Spleen (tissue), 7 donors: ENCODE measurements around the gene CBLN3.

Experiments
- POLR2A ChIP-seq, 3 donors: fragments of 450-650 bp; IDR thresholded peaks; one replicate each; pipeline ENCODE4 v1.5.1; 2017; ENCODE audit warnings: antibody characterized with exemption in 3 of 3, mild to moderate bottlenecking in 1 of 3
- TF ChIP-seq, protein P1 (sequence below), 11 experiments: fragments of 200-600 bp in 7 of 11; fragments of 450-650 bp in 4 of 11; sonication (generic) in 4 of 11; IDR thresholded peaks in 8 of 11; conservative IDR thresholded peaks in 3 of 11; 1 replicate in 7 of 11; 2 replicates in 4 of 11; pipeline versions ENCODE4 v1.4.0 to v1.8.0; 2016 to 2021; ENCODE audit warnings: antibody characterized with exemption in 11 of 11, inconsistent platforms in 4 of 11, mild to moderate bottlenecking in 1 of 11
- donor health status: DM: no; HTN: no; CAD: no; lungs with moderate emphysema.
- donor health status: DM: no; HTN: no; CAD: no.
- donor health status: DM: no; HTN: no; CAD: no.

DNA sequence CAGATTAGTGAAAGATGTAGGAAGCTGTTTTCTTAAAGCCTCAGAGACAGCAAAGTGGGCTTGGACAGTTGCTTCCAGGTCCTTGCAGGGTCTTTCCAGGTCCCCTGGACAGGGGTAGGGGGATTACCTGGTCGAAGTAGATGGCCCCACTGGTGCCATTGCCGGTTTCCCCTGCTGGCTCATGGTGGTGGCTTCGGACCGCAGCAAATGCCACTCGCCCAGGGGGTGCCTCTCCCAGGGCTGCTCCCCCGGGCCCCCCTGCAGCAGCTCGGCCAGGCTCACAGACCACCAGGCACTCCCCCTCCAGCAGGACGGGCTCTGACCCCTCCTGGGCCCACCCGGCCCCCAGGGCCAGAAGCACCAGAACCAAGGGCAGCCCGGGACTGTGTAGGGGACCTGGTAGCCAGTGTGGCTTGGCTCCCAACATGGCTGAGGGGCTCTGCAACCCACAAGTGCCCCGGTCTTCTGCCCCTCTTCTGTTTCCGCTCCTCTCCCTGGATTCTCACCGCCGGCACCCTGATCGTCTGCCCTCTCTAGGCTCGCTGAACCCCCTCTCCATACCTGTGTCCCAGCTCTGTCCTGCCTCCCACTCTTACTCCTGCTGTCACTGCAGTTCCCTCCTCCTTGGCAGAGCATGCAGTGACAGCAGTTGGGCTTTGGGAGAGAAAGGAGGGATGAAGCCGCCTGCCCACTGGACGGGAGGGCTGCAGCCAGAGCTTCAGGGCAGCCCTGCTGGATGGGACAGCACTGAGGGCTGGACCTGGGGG, 657 bp downstream of the CBLN3 start:
- no peak for TF ChIP-seq POLR2A (IDR thresholded peaks at IDR 0.05)
- TF ChIP-seq, protein P1, sequence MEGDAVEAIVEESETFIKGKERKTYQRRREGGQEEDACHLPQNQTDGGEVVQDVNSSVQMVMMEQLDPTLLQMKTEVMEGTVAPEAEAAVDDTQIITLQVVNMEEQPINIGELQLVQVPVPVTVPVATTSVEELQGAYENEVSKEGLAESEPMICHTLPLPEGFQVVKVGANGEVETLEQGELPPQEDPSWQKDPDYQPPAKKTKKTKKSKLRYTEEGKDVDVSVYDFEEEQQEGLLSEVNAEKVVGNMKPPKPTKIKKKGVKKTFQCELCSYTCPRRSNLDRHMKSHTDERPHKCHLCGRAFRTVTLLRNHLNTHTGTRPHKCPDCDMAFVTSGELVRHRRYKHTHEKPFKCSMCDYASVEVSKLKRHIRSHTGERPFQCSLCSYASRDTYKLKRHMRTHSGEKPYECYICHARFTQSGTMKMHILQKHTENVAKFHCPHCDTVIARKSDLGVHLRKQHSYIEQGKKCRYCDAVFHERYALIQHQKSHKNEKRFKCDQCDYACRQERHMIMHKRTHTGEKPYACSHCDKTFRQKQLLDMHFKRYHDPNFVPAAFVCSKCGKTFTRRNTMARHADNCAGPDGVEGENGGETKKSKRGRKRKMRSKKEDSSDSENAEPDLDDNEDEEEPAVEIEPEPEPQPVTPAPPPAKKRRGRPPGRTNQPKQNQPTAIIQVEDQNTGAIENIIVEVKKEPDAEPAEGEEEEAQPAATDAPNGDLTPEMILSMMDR (IDR thresholded peaks at IDR 0.05 in 8 of 11, conservative IDR thresholded peaks at IDR 0.05 in 3 of 11): no peak
